ENCODE measurements around the gene METAP1. TPM values are rescaled to one million over a fixed set of nuclear protein-coding genes. Genes with fewer than 3 reads are reported as not detected.

The METAP1 gene
- total and polyA plus RNA-seq, 2 of the 8 experiments (the other 6 are each of a cell fraction or from before 2014, with no cell fraction given): 50.6 to 85.2 TPM

GRCh38 chr4:99028187-99028586 is 32.7 kb downstream of the METAP1 start:
- H4K5ac ChIP-seq (ENCODE audit: insufficient read length, low read depth, low read length): no peak overlapping the region
- H2BK12ac ChIP-seq (ENCODE audit: low read depth, low read length): no peak overlapping the region
- H3K4me3 ChIP-seq (ENCODE audit: extremely low read depth in 1 of 4, insufficient read depth in 2 of 4, low read depth in 3 of 4, low read length in 4 of 4): no peak overlapping the region
- H2AFZ ChIP-seq (ENCODE audit: low read length): no peak overlapping the region
- no peaks in the 10 kb centered on the region for H3K9me3 ChIP-seq (ENCODE audit: insufficient read depth in 2 of 2, low read depth in 1 of 2, low read length in 1 of 2)
- H3K27ac ChIP-seq (ENCODE audit: low read depth, low read length): no peak overlapping the region
- FAIRE-seq: no peak
- no peak overlapping the region for H3K18ac ChIP-seq (ENCODE audit: extremely low read depth, low read length)
- peaks cover 0 to 6% (median 1%) of the 10 kb centered on the region in 4 experiments; a peak in 1 of 8 replicates for H3K36me3 ChIP-seq (ENCODE audit: control insufficient read depth in 2 of 4, insufficient read depth in 4 of 4, low read length in 3 of 4)
- peaks cover 0 to 12% (median 5%) of the 10 kb centered on the region in 4 experiments; a peak in 3 of 7 replicates for H3K4me1 ChIP-seq (replicated peaks in 1 of 4; ENCODE audit: control insufficient read depth in 3 of 4, insufficient read depth in 4 of 4, low read length in 3 of 4)
- POLR2A ChIA-PET (ENCODE audit: partially characterized antibody): interaction anchor here (0.8 kb wide), 1 partner anchor 28 kb away, joined by 3 read pairs; no protein-coding TSS in a partner anchor
- H3K9ac ChIP-seq (replicated peaks in 1 of 4; ENCODE audit: extremely low read depth in 1 of 4, low read depth in 3 of 4, low read length in 3 of 4): no peak overlapping the region
- peaks cover 4 to 15% of the 10 kb centered on the region in 2 experiments for H4K20me1 ChIP-seq (replicated peaks in 1 of 2; ENCODE audit: control insufficient read depth in 1 of 2, insufficient read depth in 2 of 2, low read length in 2 of 2)
- no peak overlapping the region; the same call in 1 of the 2 replicates for H2AK5ac ChIP-seq (ENCODE audit: low read depth, low read length)
- no peak overlapping the region for H3K14ac ChIP-seq (ENCODE audit: insufficient read length)
- H3K79me2 ChIP-seq (ENCODE audit: control insufficient read depth in 1 of 2, insufficient read depth in 2 of 2, low read length in 2 of 2): peaks cover 11 to 98% of the 10 kb centered on the region in 2 experiments
- CTCF ChIA-PET (ENCODE audit: partially characterized antibody): interaction anchor here (0.9 to 2.3 kb wide), 4 partner anchors 16 to 33 kb away, joined by 4 to 14 read pairs (median 6); partner anchors contain the start of gene METAP1
- H3K27me3 ChIP-seq (replicated peaks in 1 of 4; ENCODE audit: control insufficient read depth in 3 of 4, extremely low read depth in 1 of 4, insufficient read depth in 3 of 4, low read length in 3 of 4): no peaks in the 10 kb centered on the region
- no peak overlapping the region for H3K56ac ChIP-seq (replicated peaks; ENCODE audit: insufficient read length, low read depth, low read length)
- H2BK5ac ChIP-seq (ENCODE audit: low read depth, low read length): no peak overlapping the region
- no peak overlapping the region for H2BK20ac ChIP-seq (ENCODE audit: low read length)
- H4K8ac ChIP-seq (ENCODE audit: extremely low read depth, insufficient read depth, low read length): no peak overlapping the region
- no peak overlapping the region for H3K4ac ChIP-seq (replicated peaks; ENCODE audit: insufficient read length, low read depth, low read length)
- no peak overlapping the region for H2BK120ac ChIP-seq (replicated peaks; ENCODE audit: low read depth, low read length)
- H3K4me2 ChIP-seq (ENCODE audit: insufficient read depth in 1 of 2, low read depth in 2 of 2, low read length in 2 of 2): no peak overlapping the region
- peaks cover 2% of the 10 kb centered on the region; the same call in 1 of the 2 replicates for H3K79me1 ChIP-seq (ENCODE audit: low read depth, low read length)
- no peak overlapping the region for H2BK15ac ChIP-seq (ENCODE audit: low read length)
- DNase-seq (ENCODE audit: low read depth in 1 of 2, low spot score in 2 of 2): no peak
- no peak overlapping the region for H3K23ac ChIP-seq (ENCODE audit: insufficient read length)
- H4K91ac ChIP-seq (replicated peaks; ENCODE audit: insufficient read length, low read length): no peak overlapping the region
- H3K23me2 ChIP-seq (ENCODE audit: low read depth, low read length): no peaks in the 10 kb centered on the region
